Adrenal gland (tissue), 12 donors: Measurements from ENCODE around the gene PRDM16. TPM values are rescaled to one million over a fixed set of nuclear protein-coding genes. Genes with fewer than 3 reads are reported as not detected.

ENCODE experiments used
- DNase-seq, 7 donors: peaks; one replicate each; pipeline ENCODE4 v3.0.0-alpha.2; 2019 to 2020
- H3K27ac ChIP-seq, 5 donors: fragments of 200-600 bp; sonication (generic) in 4 of 5; 1 replicate in 3 of 5; 2 replicates in 2 of 5; pipeline versions ENCODE4 v1.5.1 to v1.8.0; 2016 to 2020; ENCODE audit warnings: mild to moderate bottlenecking in 1 of 5
- H3K27me3 ChIP-seq: fragments of 200-600 bp; 2 replicates; pipeline ENCODE4 v1.8.0; 2021
- H3K36me3 ChIP-seq, 2 donors: fragments of 200-600 bp; replicated peaks in 1 of 2; 1 replicate in 1 of 2; 2 replicates in 1 of 2; pipeline versions ENCODE4 v1.5.1 to v1.8.0; 2018 to 2022
- H3K4me1 ChIP-seq, 2 donors: fragments of 200-600 bp; replicated peaks in 1 of 2; 1 replicate in 1 of 2; 2 replicates in 1 of 2; pipeline versions ENCODE4 v1.5.1 to v1.8.0; 2018 to 2021
- H3K4me3 ChIP-seq, 4 donors: fragments of 200-600 bp; sonication (generic) in 3 of 4; one replicate each; pipeline ENCODE4 v1.5.1; 2016 to 2018
- H3K9me3 ChIP-seq, 3 donors: fragments of 200-600 bp; sonication (generic) in 1 of 3; replicated peaks in 1 of 3; 1 replicate in 2 of 3; 2 replicates in 1 of 3; pipeline versions ENCODE4 v1.5.1 to v1.8.0; 2016 to 2021
- POLR2A ChIP-seq, 2 donors: fragments of 450-650 bp; IDR thresholded peaks; one replicate each; pipeline ENCODE4 v1.6.1; 2017; ENCODE audit warnings: antibody characterized with exemption in 2 of 2, mild to moderate bottlenecking in 2 of 2, moderate library complexity in 1 of 2
- WGBS, 4 donors: extraction: QIAGEN DNeasy Blood & Tissue Kit in 2 of 4; methylation state at CpG; one replicate each; pipeline versions ENCODE4 v1.1.5 to v1.1.7; 2013 to 2017; 5-methylcytosine and 5-hydroxymethylcytosine counted together
- intact Hi-C, 2 donors: fragments of 100-400 bp; cut with DNase I; formaldehyde crosslinking; loops; one replicate each; pipeline versions ENCODE4 v1.14.1 to v1.15.0; 2022 to 2023
- polyA plus RNA-seq, 3 donors: library from polyadenylated mRNA; stranded (reverse); fragments of 200-250 nt in 2 of 3; fragments of 350-450 nt in 1 of 3; fragmentation: Illumina TruSeq in 1 of 3; extraction: RNeasy Lipid Tissue Mini Kit (QIAGEN cat#74804) in 1 of 3; gene quantifications; one replicate each; pipeline ENCODE4 v1.2.3, GENCODE V29; 2013 to 2014
- total RNA-seq, 9 donors: library from RNA; depleted of rRNA in 4 of 9; stranded (reverse); fragments of >200 nt in 4 of 9; fragments of 120-200 nt in 1 of 9; fragmentation: NEBNext Ultra II Directional in 1 of 9; extraction: Animal tissue kit (Norgen Biotek cat#: 25700) in 1 of 9; gene quantifications; one replicate each; pipeline versions ENCODE4 v1.1.0 to v1.2.4, GENCODE V29; 2013 to 2023
- TF ChIP-seq, protein P1 (sequence below), 6 experiments: fragments of 450-650 bp in 4 of 6; fragments of 200-600 bp in 2 of 6; sonication (generic) in 1 of 6; IDR thresholded peaks; 1 replicate in 5 of 6; 2 replicates in 1 of 6; pipeline versions ENCODE4 v1.5.1 to v1.8.0; 2016 to 2021; ENCODE audit warnings: antibody characterized with exemption in 6 of 6, mild to moderate bottlenecking in 2 of 6, moderate library complexity in 1 of 6
- donor health status: healthy with polysubstance abuse.
- donor health status: Bipolar disorder and iron deficiency.
- donor health status: DM: yes; HTN: yes; CAD: no.
- donor health status: DM: no; HTN: no; CAD: no.
- donor health status: DM: no; HTN: no; CAD: no.
- donor health status: DM: yes; HTN: yes; CAD: no.

Gene PRDM16
- total and polyA plus RNA-seq, 12 donors: 0.04 to 2.8 (median 0.61) TPM; not detected in 1

DNA sequence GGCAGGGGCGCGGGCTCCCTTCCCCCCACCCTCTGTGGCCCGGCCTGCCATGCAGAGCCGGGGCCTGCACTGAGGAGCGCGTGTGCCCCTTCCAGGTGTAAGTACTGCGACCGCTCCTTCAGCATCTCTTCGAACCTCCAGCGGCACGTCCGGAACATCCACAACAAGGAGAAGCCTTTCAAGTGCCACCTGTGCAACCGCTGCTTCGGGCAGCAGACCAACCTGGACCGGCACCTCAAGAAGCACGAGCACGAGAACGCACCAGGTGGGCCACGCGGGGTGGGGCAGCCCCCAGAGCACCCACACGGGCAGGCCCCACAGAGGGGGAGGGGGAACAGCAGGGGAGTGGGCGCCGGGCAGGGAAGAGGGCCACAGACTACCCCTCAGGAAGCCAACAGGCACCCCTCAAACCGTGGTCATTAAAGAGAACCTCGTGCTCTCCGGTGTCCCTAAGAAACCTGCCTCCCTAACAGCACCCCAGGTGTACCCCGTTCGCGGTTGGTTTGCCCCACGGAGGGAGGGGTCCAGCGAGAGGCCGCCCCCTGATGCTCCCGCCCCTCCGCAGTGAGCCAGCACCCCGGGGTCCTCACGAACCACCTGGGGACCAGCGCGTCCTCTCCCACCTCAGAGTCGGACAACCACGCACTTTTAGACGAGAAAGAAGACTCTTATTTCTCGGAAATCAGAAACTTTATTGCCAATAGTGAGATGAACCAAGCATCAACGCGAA is 356.6 kb downstream of the PRDM16 start:
- H3K36me3 ChIP-seq: no peaks in the 10 kb centered on the region
- WGBS, 4 donors: 82 to 91% (median 86%) methylated on average over 31 to 44 of the region's 44 CpGs
- TF ChIP-seq, protein P1, sequence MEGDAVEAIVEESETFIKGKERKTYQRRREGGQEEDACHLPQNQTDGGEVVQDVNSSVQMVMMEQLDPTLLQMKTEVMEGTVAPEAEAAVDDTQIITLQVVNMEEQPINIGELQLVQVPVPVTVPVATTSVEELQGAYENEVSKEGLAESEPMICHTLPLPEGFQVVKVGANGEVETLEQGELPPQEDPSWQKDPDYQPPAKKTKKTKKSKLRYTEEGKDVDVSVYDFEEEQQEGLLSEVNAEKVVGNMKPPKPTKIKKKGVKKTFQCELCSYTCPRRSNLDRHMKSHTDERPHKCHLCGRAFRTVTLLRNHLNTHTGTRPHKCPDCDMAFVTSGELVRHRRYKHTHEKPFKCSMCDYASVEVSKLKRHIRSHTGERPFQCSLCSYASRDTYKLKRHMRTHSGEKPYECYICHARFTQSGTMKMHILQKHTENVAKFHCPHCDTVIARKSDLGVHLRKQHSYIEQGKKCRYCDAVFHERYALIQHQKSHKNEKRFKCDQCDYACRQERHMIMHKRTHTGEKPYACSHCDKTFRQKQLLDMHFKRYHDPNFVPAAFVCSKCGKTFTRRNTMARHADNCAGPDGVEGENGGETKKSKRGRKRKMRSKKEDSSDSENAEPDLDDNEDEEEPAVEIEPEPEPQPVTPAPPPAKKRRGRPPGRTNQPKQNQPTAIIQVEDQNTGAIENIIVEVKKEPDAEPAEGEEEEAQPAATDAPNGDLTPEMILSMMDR (IDR thresholded peaks at IDR 0.05): no peak
- no peak for TF ChIP-seq POLR2A (IDR thresholded peaks at IDR 0.05)
- DNase-seq: no peak
- no peak overlapping the region for H3K4me3 ChIP-seq
- no peak overlapping the region for H3K27ac ChIP-seq
- intact Hi-C loops: loop anchor here in 1 of 2 donors (10.0 kb wide), 2 partner anchors 601 to 1001 kb away; no protein-coding TSS in a partner anchor
- H3K9me3 ChIP-seq: no peaks in the 10 kb centered on the region
- no peaks in the 10 kb centered on the region for H3K4me1 ChIP-seq
- H3K27me3 ChIP-seq: no peaks in the 10 kb centered on the region

GRCh38 chr1:3426956-3427535 is 358.0 kb downstream of the PRDM16 start:
- Histone ChIP-seq H3K27me3 (no peaks in the 10 kb centered on the region), H3K4me1 (no peaks in the 10 kb centered on the region), H3K27ac (no peak overlapping the region), H3K9me3 (no peaks in the 10 kb centered on the region), H3K4me3 (no peak overlapping the region), H3K36me3 (no peaks in the 10 kb centered on the region)
- TF ChIP-seq, protein P1 (IDR thresholded peaks at IDR 0.05): no peak
- no peak for TF ChIP-seq POLR2A (IDR thresholded peaks at IDR 0.05)
- intact Hi-C loops: loop anchor here in 1 of 2 donors (10.0 kb wide), 2 partner anchors 602 to 1002 kb away; no protein-coding TSS in a partner anchor
- DNase-seq: no peak
- 86 to 89% (median 87%) methylated on average over 15 to 20 of the region's 20 CpGs for WGBS, 4 donors

DNA sequence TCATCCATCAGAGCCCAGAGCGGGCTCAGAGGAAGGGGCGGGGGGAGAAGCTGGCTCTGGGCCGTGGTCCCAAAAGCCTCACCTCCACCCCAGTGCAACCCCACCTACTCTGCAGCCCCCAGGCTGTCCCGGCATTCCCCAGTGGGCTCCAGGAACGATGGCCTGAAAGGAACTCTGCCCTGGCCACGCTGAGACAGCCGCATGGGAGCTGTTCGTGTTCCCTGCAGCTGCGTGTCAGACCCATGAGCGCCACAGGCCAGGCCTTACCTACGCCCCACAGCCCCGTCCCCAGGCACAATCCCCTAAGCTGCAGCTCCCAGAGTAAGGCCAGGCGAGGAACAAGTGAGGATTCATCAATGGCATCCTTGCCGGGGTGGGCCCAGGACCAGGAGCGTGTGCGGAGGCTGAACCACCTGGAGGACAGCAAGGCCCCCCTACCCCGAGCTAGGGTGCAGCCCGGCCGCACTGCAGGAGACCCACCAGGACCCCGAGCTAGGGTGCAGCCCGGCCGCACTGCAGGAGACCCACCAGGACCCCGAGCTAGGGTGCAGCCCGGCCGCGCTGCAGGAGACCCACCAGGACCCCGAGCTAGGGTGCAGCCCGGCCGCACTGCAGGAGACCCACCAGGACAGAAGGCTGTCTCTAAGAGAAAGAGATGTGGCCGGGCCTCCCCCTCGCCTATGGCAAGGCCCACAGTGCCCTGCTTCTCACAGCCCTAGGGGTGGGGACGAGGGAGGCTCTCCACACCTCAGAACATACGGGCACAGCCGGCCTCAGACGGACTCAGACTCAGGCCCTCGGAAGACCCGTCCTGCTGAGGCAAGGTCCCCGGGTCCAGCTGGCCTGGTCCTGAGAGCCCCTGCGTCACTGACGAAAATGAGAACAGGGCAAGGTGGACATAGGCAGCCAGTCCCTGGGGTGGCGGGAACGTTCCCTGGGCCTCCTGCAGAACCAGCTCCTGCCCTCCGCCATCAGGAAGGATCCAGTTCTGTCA is 359.0 kb downstream of the PRDM16 start:
- TF ChIP-seq POLR2A (IDR thresholded peaks at IDR 0.05): no peak
- TF ChIP-seq, protein P1 (IDR thresholded peaks at IDR 0.05): no peak
- no peaks in the 10 kb centered on the region for H3K27me3 ChIP-seq
- H3K36me3 ChIP-seq: no peaks in the 10 kb centered on the region
- no peaks in the 10 kb centered on the region for H3K9me3 ChIP-seq
- intact Hi-C loops: loop anchor here in 1 of 2 donors (10.0 kb wide), 2 partner anchors 603 to 1003 kb away; no protein-coding TSS in a partner anchor
- no peak for DNase-seq
- no peak overlapping the region for H3K4me3 ChIP-seq
- no peak overlapping the region for H3K27ac ChIP-seq
- no peaks in the 10 kb centered on the region for H3K4me1 ChIP-seq
- 73 to 86% (median 85%) methylated on average over 12 to 43 of the region's 43 CpGs for WGBS, 4 donors
